ENCODE measurements around the gene SARM1.
"Not testable (repeated sequence)": the region's sequence is repeated elsewhere in the genome, so short reads cannot be mapped to it uniquely, and the experiment has no call there.

Gene SARM1

DNA sequence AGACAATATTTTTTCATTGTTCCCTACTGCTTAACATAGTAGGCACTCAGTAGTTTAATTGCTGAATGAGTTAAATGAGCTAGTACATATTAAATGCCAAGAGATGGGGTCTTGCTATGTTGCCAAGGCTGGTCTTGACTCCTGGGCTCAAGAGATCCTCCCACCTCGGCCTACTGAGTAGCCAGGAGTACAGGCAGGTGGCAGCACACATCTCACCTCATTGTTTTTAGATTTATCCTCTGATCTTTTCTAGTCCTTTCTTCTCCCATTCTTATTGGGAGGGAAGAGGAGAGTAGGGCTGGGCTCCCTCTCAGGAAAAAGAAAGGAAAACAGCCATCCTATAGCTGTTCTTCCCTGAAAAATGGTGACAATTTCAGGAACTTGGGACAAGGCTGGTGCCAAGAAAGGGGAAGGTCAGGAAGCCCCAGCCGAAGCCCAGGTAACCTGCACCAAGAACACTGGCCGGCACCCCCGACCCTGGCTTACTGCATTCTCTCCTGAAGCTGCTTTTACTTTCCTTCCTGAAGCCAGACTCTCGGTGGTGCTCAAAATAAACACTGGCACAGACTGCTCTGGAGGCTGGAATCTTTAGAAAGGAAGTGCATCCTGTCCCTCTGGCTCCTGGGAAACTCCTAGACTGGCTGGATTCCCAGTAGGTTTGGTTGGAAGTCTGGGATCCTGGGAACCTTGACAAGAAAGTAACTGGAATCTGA is 33.3 kb upstream of the SARM1 start:
- in situ Hi-C loops (cut with HindIII; ENCODE audit: low pct_ligation_motif_present, low sequenced_read_pairs): no loop called here

DNA sequence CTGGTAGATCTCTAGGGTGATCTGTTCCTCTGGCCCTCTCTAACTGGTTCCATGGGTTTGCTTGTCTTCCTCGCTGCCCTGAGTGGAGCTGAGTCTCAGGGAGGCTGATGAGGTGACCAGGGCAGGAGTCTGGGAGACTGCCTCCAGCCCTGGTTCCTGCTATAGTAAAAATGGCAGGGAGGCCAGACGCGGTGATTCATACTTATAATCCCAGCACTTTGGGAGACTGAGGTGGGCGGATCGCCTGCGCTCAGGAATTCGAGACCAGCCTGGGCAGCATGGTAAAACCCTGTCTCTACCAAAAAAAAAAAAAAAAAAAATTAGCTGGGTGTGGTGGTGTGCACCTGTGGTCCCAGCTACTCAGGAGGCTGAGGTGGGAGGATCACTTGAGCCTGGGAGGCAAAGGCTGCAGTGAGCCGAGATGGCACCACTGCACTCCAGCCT is 32.7 kb upstream of the SARM1 start:
- in situ Hi-C loops (cut with HindIII; ENCODE audit: low pct_ligation_motif_present, low sequenced_read_pairs); H3K27me3 ChIP-seq (replicated peaks); H3K4me3 ChIP-seq (ENCODE audit: low read depth, low read length); DNase-seq: not testable (repeated sequence)
- H3K36me3 ChIP-seq (replicated peaks): peaks cover 39% of the 10 kb centered on the region
- peak overlapping the region; percentile 29 for H3K27ac ChIP-seq

More for the DNA sequence above, 33.3 kb upstream of the SARM1 start:
- Histone ChIP-seq H3K4me3 (ENCODE audit: low read depth, low read length) (no peak overlapping the region), H3K27ac (peak overlapping the region; percentile 29), H3K27me3 (replicated peaks) (no peaks in the 10 kb centered on the region), H3K36me3 (replicated peaks) (peaks cover 35% of the 10 kb centered on the region)
- DNase-seq: peak; percentile 38
- TF ChIP-seq, protein P1, sequence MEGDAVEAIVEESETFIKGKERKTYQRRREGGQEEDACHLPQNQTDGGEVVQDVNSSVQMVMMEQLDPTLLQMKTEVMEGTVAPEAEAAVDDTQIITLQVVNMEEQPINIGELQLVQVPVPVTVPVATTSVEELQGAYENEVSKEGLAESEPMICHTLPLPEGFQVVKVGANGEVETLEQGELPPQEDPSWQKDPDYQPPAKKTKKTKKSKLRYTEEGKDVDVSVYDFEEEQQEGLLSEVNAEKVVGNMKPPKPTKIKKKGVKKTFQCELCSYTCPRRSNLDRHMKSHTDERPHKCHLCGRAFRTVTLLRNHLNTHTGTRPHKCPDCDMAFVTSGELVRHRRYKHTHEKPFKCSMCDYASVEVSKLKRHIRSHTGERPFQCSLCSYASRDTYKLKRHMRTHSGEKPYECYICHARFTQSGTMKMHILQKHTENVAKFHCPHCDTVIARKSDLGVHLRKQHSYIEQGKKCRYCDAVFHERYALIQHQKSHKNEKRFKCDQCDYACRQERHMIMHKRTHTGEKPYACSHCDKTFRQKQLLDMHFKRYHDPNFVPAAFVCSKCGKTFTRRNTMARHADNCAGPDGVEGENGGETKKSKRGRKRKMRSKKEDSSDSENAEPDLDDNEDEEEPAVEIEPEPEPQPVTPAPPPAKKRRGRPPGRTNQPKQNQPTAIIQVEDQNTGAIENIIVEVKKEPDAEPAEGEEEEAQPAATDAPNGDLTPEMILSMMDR (IDR thresholded peaks at IDR 0.05; ENCODE audit: low read depth, low read length, missing control alignments): no peak

DNA sequence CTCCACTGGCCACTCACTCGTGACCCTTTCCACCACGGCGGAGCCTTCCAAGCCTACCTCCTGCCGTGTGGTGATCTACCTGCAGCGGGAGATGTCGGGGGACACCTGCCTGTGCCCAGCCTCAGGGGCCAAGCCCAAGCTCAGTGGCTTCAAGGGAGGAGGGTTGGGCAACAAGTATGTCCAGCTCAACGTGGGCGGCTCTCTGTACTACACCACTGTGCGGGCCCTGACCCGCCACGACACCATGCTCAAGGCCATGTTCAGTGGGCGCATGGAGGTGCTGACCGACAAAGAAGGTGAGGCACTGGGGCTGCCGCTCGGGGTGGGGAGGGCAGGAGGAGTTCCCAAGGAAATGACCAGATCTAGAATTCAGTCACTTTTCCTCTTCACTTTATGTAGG is 32.1 kb upstream of the SARM1 start:
- DNase-seq: no peak
- TF ChIP-seq, protein P1 (IDR thresholded peaks at IDR 0.05; ENCODE audit: low read depth, low read length, missing control alignments): no peak
- Histone ChIP-seq H3K36me3 (replicated peaks) (peaks cover 44% of the 10 kb centered on the region), H3K27ac (no peak overlapping the region), H3K4me3 (ENCODE audit: low read depth, low read length) (no peak overlapping the region), H3K27me3 (replicated peaks) (no peaks in the 10 kb centered on the region)
- in situ Hi-C loops (cut with HindIII; ENCODE audit: low pct_ligation_motif_present, low sequenced_read_pairs): no loop called here

DNA sequence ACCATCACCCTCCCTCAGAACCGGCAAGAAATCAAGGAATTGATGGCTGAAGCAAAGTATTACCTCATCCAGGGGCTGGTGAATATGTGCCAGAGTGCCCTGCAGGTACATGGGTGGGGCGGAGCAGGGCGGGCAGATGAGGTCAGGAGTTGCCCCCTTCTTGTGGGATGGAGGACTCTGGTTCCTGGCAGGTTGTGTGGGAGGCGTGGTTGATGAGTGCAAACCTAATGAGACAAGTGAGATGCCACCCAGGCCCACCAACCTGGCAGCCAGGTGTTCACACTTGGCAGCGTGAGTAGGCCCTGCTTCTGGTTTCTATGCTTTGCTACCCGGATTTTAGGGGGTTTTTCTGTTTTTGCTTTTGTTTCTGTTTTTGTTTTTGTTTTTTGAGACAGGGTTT is 31.1 kb upstream of the SARM1 start:
- H3K4me3 ChIP-seq (ENCODE audit: low read depth, low read length): no peak overlapping the region
- DNase-seq: no peak
- in situ Hi-C loops (cut with HindIII; ENCODE audit: low pct_ligation_motif_present, low sequenced_read_pairs): no loop called here
- TF ChIP-seq, protein P1 (IDR thresholded peaks at IDR 0.05; ENCODE audit: low read depth, low read length, missing control alignments): no peak
- H3K27me3 ChIP-seq (replicated peaks): no peaks in the 10 kb centered on the region
- H3K36me3 ChIP-seq (replicated peaks): peaks cover 49% of the 10 kb centered on the region
- H3K27ac ChIP-seq: no peak overlapping the region

DNA sequence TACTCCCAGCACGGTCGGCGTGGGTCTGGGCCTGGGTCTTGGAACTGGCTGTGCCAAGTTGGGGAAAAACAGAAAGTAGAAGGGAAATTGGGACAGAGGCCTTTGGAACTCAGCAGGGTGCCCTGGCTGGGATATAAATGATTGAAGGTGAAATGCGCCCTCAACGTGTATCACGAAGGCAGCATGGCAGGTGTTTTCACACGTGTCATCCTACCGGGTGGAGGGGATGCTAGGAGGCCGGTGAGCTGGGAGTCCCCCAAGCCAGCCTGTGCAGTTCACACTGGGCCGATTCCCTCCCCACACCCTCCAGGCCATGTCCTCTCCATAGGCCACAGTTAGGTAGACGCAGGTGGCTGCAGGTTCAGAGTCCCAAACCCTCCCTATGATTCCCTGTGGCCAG is 30.0 kb upstream of the SARM1 start:
- Histone ChIP-seq H3K27me3 (replicated peaks) (no peaks in the 10 kb centered on the region), H3K27ac (no peak overlapping the region), H3K4me3 (ENCODE audit: low read depth, low read length) (no peak overlapping the region), H3K36me3 (replicated peaks) (peaks cover 59% of the 10 kb centered on the region)
- no peak for DNase-seq
- in situ Hi-C loops (cut with HindIII; ENCODE audit: low pct_ligation_motif_present, low sequenced_read_pairs): no loop called here
- TF ChIP-seq, protein P1 (IDR thresholded peaks at IDR 0.05; ENCODE audit: low read depth, low read length, missing control alignments): no peak

DNA sequence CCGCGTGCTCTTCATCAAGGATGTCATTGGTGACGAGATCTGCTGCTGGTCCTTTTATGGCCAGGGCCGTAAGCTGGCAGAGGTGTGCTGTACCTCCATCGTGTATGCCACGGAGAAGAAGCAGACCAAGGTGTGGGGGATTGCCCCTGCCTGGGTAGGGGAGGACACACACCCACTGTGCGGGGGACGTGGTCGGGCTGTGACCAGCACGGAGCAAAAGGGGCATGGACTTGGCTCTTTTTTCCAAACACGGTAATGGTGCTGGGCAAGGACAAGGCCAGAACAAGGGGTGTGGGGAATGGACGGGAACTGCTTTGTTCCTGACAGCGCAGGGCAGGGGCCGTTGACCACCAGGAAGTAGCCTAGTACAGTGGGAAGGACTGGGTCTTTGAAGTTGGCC is 29.2 kb upstream of the SARM1 start:
- no peak for DNase-seq
- H3K27ac ChIP-seq: no peak overlapping the region
- in situ Hi-C loops (cut with HindIII; ENCODE audit: low pct_ligation_motif_present, low sequenced_read_pairs): no loop called here
- H3K27me3 ChIP-seq (replicated peaks): no peaks in the 10 kb centered on the region
- H3K4me3 ChIP-seq (ENCODE audit: low read depth, low read length): no peak overlapping the region
- H3K36me3 ChIP-seq (replicated peaks): peaks cover 61% of the 10 kb centered on the region
- TF ChIP-seq, protein P1 (IDR thresholded peaks at IDR 0.05; ENCODE audit: low read depth, low read length, missing control alignments): no peak
